ENCODE measurements around the gene MYO7B.

MYO7B gene

GRCh38 chr2:127560931-127561280 is 25.4 kb downstream of the MYO7B start:
- TF ChIP-seq CTCF (IDR thresholded peaks at IDR 0.05; ENCODE audit: low read length) (no peak), EZH2 (IDR thresholded peaks at IDR 0.05; ENCODE audit: borderline replicate concordance, low read length) (no peak)
- Histone ChIP-seq H3K9me3 (ENCODE audit: low read length) (no peaks in the 10 kb centered on the region), H3K36me3 (ENCODE audit: insufficient read depth, low read length) (no peaks in the 10 kb centered on the region), H4K20me1 (ENCODE audit: insufficient read depth, low read length) (no peaks in the 10 kb centered on the region), H3K27me3 (ENCODE audit: insufficient read depth, low read length) (peaks cover 11% of the 10 kb centered on the region; the same call in 1 of the 2 replicates), H3K9me2 (ENCODE audit: low read depth, low read length) (no peaks in the 10 kb centered on the region), H3F3A (ENCODE audit: insufficient read depth, low read length) (no peaks in the 10 kb centered on the region), H3K79me2 (ENCODE audit: insufficient read depth, low read length) (no peaks in the 10 kb centered on the region), H3K27ac (ENCODE audit: low read depth, low read length, poor library complexity, severe bottlenecking) (no peak overlapping the region), H3K9ac (ENCODE audit: low read length) (no peak overlapping the region), H3K4me3 (ENCODE audit: low read depth, low read length, poor library complexity, severe bottlenecking) (no peak overlapping the region), H2AFZ (ENCODE audit: low read length) (no peak overlapping the region), H3K4me2 (ENCODE audit: low read length) (no peak overlapping the region), H3K4me1 (ENCODE audit: insufficient read depth, low read length, severe bottlenecking) (no peaks in the 10 kb centered on the region)

- Histone ChIP-seq H3K79me2 (ENCODE audit: insufficient read depth, low read length) (no peaks in the 10 kb centered on the region), H3K27me3 (ENCODE audit: insufficient read depth, low read length) (peaks cover 14% of the 10 kb centered on the region; the same call in 1 of the 2 replicates), H3F3A (ENCODE audit: insufficient read depth, low read length) (no peaks in the 10 kb centered on the region), H3K27ac (ENCODE audit: low read depth, low read length, poor library complexity, severe bottlenecking) (no peak overlapping the region), H4K20me1 (ENCODE audit: insufficient read depth, low read length) (no peaks in the 10 kb centered on the region), H3K4me1 (ENCODE audit: insufficient read depth, low read length, severe bottlenecking) (no peaks in the 10 kb centered on the region), H3K9me3 (ENCODE audit: low read length) (no peaks in the 10 kb centered on the region), H2AFZ (ENCODE audit: low read length) (no peak overlapping the region), H3K36me3 (ENCODE audit: insufficient read depth, low read length) (no peaks in the 10 kb centered on the region), H3K9me2 (ENCODE audit: low read depth, low read length) (no peaks in the 10 kb centered on the region), H3K4me3 (ENCODE audit: low read depth, low read length, poor library complexity, severe bottlenecking) (no peak overlapping the region), H3K9ac (ENCODE audit: low read length) (no peak overlapping the region), H3K4me2 (ENCODE audit: low read length) (no peak overlapping the region)
- TF ChIP-seq CTCF (IDR thresholded peaks at IDR 0.05; ENCODE audit: low read length) (no peak), EZH2 (IDR thresholded peaks at IDR 0.05; ENCODE audit: borderline replicate concordance, low read length) (no peak)
Observed at GRCh38 chr2:127561371-127561770, 25.9 kb downstream of the MYO7B start.

- TF ChIP-seq EZH2 (IDR thresholded peaks at IDR 0.05; ENCODE audit: borderline replicate concordance, low read length) (no peak), CTCF (IDR thresholded peaks at IDR 0.05; ENCODE audit: low read length) (no peak)
- Histone ChIP-seq H3K4me3 (ENCODE audit: low read depth, low read length, poor library complexity, severe bottlenecking) (no peak overlapping the region), H3K9ac (ENCODE audit: low read length) (no peak overlapping the region), H3K4me1 (ENCODE audit: insufficient read depth, low read length, severe bottlenecking) (no peaks in the 10 kb centered on the region), H3K9me2 (ENCODE audit: low read depth, low read length) (no peaks in the 10 kb centered on the region), H3K27me3 (ENCODE audit: insufficient read depth, low read length) (peaks cover 17% of the 10 kb centered on the region; the same call in 1 of the 2 replicates), H3K27ac (ENCODE audit: low read depth, low read length, poor library complexity, severe bottlenecking) (no peak overlapping the region), H3F3A (ENCODE audit: insufficient read depth, low read length) (no peaks in the 10 kb centered on the region), H3K79me2 (ENCODE audit: insufficient read depth, low read length) (no peaks in the 10 kb centered on the region), H2AFZ (ENCODE audit: low read length) (no peak overlapping the region), H3K36me3 (ENCODE audit: insufficient read depth, low read length) (no peaks in the 10 kb centered on the region), H3K9me3 (ENCODE audit: low read length) (no peaks in the 10 kb centered on the region), H4K20me1 (ENCODE audit: insufficient read depth, low read length) (no peaks in the 10 kb centered on the region), H3K4me2 (ENCODE audit: low read length) (no peak overlapping the region)
Observed at GRCh38 chr2:127562936-127563335, 27.5 kb downstream of the MYO7B start.

Data from OCI-LY1 (cell line).